Stimulated activated CD8-positive, alpha-beta memory T cell treated with anti-CD3 and anti-CD28 coated beads, Interleukin-15, amount 100 ng/mL, for 4 hours (primary cell): Measurements from ENCODE around the gene MTRF1L.
A peak's percentile ranks its signal among the peaks of the same experiment; 100 is the strongest.
"Not testable (repeated sequence)": the region's sequence is repeated elsewhere in the genome, so short reads cannot be mapped to it uniquely, and the experiment has no call there.

Experiments
- DNase-seq, 2 donors: peaks; one replicate each; pipeline ENCODE4 v3.0.0-alpha.2; 2020; ENCODE audit warnings: low read depth in 2 of 2

The MTRF1L gene

GRCh38 chr6:153001767-153002612 is 519 bp downstream of the MTRF1L start:
- no peak for DNase-seq

GRCh38 chr6:153000790-153001189 is 1.7 kb downstream of the MTRF1L start:
- not testable (repeated sequence) for DNase-seq

GRCh38 chr6:153000243-153000642 is 2.3 kb downstream of the MTRF1L start:
- no peak for DNase-seq

DNA sequence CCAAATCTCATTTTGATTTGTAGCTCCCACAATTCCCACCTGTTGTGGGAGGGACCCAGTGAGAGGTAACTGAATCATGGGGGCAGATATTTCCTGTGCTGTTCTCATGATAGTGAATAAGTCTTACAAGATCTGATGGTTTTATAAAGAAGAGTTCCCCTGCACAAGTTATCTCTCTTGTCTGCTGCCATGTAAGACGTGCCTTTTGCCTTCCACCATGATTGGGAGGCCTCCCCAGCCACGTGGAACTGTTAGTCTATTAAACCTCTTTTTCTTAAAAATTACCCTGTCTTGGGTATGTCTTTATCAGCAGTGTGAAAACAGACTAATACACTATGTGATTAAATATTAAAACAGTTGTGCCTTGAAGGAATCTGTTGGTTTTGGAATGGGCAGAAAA is 3.0 kb downstream of the MTRF1L start:
- DNase-seq = not testable (repeated sequence)

DNA sequence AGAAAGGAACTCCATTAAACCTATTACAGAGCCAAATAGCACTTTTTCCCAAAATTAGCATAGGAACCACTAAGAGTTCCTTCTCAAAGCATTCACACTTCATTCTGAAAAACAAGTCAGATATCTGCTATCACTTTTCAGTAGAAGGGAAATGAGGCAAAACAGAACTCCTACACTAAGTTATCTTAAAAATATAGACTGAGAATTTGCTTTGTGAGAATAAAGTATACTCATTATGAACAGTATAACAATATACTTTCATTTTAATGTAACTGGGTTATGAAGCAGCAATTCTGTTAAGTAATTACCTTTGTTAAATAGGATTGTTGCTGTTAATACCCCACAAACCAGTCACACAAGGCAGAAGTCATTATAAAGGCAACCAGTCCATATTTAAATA is 8.7 kb downstream of the MTRF1L start:
- DNase-seq = no peak

DNA sequence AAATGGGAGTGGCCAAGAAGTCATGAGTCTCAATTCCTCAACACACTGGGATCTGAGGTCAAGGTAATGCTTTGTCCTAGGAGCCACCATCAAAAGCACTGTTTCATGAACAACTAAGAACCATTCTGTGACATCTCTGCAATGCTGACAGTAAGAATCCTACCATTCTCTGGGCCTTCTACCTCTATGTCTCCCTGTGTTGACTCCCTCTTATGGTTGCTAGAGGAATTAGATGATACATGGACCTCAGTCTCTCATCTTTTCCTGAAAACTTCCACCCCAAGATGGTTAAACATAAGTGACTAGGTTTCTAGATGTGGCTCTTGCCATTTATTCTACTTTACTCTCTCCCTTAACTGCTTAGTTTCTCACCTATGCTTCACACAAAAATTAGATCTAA is 9.1 kb downstream of the MTRF1L start:
- no peak for DNase-seq

- DNase-seq = no peak
These were observed 15.5 kb downstream of the MTRF1L start for GRCh38 chr6:152986978-152987377.

GRCh38 chr6:152985300-152985699 is 17.2 kb downstream of the MTRF1L start:
- DNase-seq = not testable (repeated sequence)

DNA sequence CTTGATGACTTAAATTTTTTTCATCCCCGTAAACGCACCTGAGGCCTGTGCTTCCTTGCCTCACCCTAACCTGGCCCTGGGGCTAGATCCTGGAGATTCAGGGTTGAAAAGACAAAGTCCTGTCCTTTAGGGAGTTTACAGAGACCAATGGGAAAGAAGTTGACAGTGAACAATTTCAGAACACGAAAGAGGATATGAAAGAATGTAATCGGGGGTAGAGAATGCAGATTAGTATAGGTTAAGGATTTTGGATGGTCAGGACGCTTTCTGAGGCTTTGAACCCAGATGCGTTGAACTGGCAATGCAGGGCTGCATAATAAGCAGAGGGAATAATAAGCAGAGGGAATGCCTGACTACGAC is 18.0 kb downstream of the MTRF1L start:
- DNase-seq = no peak

- DNase-seq = peak; percentile 38 to 87
These were observed 18.6 kb downstream of the MTRF1L start for GRCh38 chr6:152983637-152984512.

- DNase-seq = peak; percentile 96 to 98
These were observed 19.4 kb downstream of the MTRF1L start, which contains the start of gene FBXO5 for GRCh38 chr6:152982904-152983636. FBXO5 (minus strand) TSS chr6:152983041; CDS start chr6:152982959, 82 bp downstream.

DNA sequence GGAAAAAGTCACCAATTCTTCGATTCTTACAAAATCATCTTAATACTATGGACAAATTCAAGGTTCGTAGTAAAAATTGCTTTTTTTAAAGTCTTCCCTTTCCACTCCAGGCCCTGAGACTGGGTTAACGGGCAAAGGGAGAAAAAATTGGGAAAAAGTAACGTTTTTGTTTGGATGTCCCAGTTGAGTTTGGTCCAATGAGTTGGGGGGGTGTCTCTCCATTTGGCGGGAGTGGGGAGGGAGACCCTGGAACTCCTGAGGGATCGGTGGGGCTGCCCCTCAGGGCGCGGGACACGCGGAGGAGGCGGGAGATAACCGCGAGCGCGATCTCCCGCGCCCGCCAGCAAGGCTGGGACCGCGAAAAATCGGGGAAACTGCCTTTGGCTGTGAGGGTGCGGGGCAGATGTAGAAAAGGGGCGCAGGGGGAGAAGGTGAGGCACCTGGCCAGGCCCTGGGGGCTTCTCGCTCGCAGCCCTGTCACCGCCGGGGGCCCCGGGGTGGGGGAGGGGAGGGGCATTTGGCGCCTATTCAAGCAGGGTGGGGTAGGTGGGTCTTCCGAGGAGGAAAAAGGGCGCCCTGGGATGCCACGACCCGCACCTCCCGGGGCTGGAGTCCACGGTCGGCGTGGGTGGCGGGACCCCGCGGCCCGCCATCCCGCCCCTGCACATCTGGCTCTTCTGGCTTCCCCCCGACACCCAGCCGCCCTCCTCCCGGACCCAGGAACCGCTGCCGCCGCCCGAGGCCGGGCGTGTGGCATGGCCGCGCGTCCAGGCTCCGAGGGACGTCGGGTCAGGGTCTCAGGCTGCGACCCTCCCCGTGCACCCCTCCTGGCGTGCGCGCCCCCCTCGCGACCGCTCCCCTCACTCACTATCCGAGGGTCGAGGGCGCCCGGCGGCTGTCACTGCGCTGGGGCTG is 20.3 kb downstream of the MTRF1L start:
- no peak for DNase-seq

DNA sequence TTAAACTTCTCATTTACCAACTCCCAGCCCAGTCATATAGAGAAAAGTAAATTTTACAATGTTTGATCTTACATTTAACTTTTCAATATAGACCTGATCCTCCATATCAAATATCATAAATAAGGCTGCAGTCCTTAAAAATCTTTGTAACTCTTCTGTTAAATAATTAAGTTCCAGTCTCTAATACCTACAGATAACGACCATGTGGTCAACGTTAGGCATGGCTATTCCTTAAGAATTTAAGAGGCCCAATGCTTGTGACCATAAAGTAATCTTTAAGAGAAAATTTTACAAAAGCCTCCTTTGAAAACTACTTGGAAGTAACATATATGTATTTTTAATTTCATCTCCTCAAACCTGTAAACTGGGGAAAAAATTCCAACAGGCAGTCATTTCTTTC is 21.3 kb downstream of the MTRF1L start:
- no peak for DNase-seq

- DNase-seq = no peak
These were observed 21.9 kb downstream of the MTRF1L start for GRCh38 chr6:152980656-152981055.

DNA sequence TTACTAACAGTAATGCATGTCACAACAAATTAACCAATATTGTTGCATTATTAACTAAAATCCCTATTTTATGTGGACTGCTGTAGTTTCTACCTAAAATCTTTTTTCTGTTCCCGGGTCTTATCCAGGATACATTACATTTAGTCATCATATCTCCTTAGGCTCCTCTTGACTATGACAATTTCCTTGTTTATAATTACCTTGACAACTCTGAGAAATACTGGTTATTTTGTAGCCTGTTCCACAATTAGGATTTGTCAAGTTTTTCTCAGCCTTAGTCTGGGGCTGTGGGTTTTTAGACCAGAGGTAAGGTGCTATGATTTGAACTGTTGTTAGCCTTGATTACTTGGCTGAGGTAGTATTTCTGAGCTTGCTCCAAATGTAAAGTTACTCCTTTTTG is 23.4 kb downstream of the MTRF1L start:
- no peak for DNase-seq

DNA sequence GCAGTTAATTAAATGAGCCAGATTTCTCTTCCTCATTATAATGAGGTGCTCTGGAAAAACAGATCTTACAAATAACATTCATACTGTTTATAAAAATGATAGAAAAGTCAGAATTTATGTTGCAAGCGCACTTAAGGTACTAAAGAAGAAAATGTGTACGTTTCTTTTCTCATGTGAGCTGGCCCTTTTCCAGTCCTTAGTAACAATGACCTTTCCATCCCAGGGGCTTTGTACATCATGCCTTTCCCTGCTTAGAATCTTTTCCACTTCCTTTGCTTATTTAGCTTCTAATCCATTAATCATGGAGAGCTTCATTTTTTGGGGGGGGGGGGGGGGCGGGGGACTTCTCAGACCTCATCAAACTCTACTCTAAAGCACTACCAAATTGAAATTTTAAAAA is 24.5 kb downstream of the MTRF1L start:
- DNase-seq = no peak

- DNase-seq = no peak
These were observed 25.0 kb downstream of the MTRF1L start for GRCh38 chr6:152977556-152977955.

DNA sequence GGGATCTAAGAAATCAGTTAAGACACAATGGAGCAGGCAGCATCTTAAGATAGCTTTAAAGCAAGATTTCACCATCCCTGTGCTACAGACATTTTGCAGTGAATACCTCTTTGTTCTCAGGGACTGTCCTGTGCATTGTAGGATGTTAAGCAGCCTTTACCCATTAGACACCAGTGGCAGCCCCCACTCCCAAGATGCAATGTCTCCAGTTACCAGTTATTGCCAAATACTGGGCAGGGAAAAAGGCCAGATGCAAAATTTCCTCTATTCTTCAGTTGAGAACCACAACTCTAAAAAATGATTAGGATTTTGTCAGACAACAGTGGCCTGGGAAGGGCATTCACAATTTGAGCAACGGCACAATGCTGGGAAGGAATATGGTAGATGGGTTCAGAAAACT is 25.8 kb downstream of the MTRF1L start:
- DNase-seq = no peak

DNA sequence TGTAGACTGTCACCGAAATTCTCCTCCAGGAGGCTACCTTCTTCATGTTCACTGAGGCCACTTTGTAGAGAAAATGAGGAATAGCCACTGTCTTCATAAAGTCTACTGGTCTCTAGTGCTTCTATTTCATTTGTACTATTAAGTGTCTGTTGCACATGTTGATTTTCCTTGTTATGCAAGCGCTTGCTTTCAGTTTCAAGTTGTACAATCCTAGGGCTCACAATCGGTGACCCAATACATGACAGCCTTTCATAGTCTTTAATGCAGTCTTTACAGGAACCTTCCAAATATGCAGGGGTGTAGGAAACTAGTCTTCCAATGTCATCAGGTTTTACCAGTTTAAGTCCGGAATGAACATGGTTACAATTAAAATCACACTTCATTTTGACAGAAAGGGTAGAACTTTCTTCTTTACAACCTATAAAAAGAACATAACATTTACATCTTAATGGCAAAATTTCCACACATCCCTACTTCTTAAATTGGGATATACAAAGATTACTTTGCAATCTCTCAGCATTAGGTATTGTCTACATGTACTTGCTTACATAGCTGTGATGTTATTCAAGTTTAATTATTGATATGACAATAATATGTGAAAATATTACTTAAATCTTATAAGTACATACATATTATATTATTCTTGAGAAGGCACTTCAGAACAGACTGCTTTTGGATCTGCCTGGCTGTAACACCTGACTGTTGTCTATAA is 27.1 kb downstream of the MTRF1L start:
- no peak for DNase-seq

- DNase-seq = no peak
These were observed 28.6 kb downstream of the MTRF1L start for GRCh38 chr6:152973916-152974315.
